ENCODE results near the gene TDRD9.
"Not testable (repeated sequence)": the region's sequence is repeated elsewhere in the genome, so short reads cannot be mapped to it uniquely, and the experiment has no call there.

TDRD9 gene

DNA sequence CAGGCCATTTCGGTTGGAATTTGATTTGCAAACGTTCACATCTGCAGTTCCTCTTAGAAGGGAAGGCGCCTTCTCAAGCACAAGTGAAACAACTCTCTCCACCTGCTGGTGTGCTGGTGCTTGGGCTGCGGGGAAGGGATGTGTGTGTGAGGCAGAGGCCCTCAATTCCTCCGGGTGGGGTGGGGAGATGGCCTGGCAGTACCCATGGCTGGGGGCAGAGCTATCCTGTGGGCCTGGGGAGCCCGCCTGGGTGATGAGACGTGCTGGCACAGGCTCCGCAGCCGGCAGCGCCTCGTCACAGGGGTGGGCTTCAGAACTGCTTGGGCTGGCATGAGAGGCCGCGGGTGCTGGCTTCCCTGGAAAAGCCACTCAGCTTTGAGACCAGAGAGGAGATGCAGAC, 28.9 kb upstream of the TDRD9 start:
- H3K27me3 Mint-ChIP-seq: peaks cover 9% of the 10 kb centered on the region
- no peak overlapping the region for H3K27ac Mint-ChIP-seq
- H3K4me3 Mint-ChIP-seq: no peak overlapping the region
- H3K36me3 Mint-ChIP-seq (ENCODE audit: low read depth): no peaks in the 10 kb centered on the region
- intact Hi-C loops (cut with micrococcal nuclease): no loop called here
- H3K4me1 Mint-ChIP-seq (ENCODE audit: low read depth): peaks cover 5% of the 10 kb centered on the region
- H3K9me3 Mint-ChIP-seq: peaks cover 9% of the 10 kb centered on the region

DNA sequence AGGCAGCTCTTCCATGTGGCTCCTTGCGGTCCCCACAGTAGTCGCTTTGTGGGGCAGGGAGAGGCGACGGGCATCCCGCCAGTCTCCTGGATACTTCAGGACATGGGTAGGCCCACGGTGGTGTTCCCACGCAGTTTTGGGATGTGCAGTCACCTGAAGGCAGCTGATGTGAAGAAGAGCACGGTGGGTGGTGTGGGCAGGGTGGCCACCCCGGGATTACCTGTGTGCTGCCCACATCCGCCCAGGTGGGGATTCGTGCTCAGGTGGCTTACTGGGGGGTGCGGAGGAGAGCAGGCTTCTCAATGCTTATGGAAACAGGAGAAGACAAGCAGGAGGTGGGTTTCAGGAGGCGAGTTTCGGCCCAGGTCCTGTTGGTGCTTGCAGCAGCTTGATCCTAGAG, 28.4 kb upstream of the TDRD9 start:
- Mint-ChIP-seq H3K4me3 (no peak overlapping the region), H3K27me3 (peaks cover 9% of the 10 kb centered on the region), H3K36me3 (ENCODE audit: low read depth) (no peaks in the 10 kb centered on the region), H3K4me1 (ENCODE audit: low read depth) (peaks cover 5% of the 10 kb centered on the region), H3K9me3 (peaks cover 9% of the 10 kb centered on the region), H3K27ac (no peak overlapping the region)
- intact Hi-C loops (cut with micrococcal nuclease): loop anchor here (2.0 kb wide), 1 partner anchor 81 kb away; no protein-coding TSS in a partner anchor

DNA sequence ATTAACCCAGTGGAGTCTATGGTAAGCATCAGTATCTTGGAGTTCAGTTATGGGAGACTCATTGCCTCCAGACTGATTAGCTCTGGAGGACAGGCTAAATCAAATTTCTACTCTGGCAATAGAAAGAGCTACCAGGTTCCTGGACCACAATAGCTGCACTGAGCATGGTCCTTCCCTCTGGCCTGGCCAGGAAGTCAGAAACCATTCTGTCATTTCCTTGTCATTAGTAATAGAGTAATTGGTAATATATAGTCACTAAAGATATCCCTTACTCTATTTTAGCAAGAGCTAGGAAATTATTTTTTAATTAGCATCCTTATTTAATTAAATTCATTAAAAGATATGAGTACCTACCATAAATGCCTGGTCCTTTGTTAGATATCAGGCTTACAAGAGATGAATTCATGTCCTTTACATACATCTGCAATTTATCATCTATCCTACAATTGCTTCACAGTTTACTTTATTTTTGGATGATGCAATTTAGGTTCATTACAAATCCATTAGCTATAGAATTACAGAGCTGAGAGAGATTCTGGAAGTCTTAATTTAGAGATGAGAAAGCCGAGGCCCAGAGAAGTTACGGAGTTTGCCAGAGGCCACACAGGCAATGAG, 23.7 kb upstream of the TDRD9 start:
- intact Hi-C loops (cut with micrococcal nuclease): no loop called here
- Mint-ChIP-seq H3K9me3 (no peaks in the 10 kb centered on the region), H3K4me3 (no peak overlapping the region), H3K27me3 (peaks cover 9% of the 10 kb centered on the region), H3K4me1 (ENCODE audit: low read depth) (peaks cover 14% of the 10 kb centered on the region), H3K36me3 (ENCODE audit: low read depth) (peaks cover 12% of the 10 kb centered on the region), H3K27ac (no peak overlapping the region)

DNA sequence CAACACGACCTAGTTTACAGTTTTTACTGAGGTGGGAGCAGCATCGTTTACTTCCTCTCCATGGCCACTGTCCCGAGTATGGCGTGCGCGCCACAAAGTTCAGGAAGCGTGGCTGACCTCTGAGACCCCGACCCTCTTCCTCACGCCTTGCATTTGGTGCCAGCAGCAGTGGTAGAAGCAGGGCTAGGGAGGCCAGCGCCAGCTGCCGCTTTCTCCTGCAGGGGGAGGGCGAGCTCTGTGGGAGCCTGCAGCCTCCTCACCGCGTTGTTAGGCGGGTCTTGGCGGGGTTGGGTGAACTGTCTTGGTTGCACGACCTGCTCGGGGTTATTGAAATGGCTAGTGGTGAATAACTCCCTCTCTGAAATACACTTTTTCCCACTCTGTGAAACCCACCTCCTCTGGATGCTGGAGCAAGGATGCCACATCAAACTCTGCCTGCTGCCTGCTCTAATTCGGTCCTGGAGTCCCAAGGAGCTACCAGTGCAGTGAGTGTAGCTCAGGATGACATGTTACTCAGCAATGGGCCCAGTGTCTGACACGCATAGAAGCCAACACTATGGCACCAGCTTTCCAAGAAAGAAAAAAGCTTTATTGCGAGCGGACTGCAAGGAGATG, 22.3 kb upstream of the TDRD9 start:
- Mint-ChIP-seq H3K4me3 (no peak overlapping the region), H3K27ac (no peak overlapping the region), H3K36me3 (ENCODE audit: low read depth) (peaks cover 20% of the 10 kb centered on the region), H3K4me1 (ENCODE audit: low read depth) (peaks cover 18% of the 10 kb centered on the region), H3K9me3 (no peaks in the 10 kb centered on the region), H3K27me3 (peaks cover 6% of the 10 kb centered on the region)
- intact Hi-C loops (cut with micrococcal nuclease): no loop called here

DNA sequence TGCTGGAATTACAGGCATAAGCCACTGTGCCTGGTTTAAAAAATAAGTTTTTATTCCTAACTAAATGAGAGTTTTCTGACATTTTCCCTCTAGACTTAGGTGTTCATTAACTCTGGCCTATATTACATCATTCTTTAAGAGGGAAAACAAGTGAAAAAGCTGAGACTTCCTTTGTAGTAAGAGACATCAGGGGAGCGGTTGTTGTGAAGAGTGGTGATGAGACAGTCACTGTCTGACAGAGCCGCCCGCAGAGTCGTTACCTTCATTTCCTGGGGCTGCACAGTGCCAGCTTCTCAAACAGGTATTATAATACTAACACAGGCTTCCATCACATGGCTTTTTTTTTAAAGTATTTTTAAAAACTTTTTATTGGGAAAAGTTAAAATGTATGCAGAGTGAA, 19.7 kb upstream of the TDRD9 start:
- H3K27ac Mint-ChIP-seq: no peak overlapping the region
- peaks cover 43% of the 10 kb centered on the region for H3K36me3 Mint-ChIP-seq (ENCODE audit: low read depth)
- H3K4me1 Mint-ChIP-seq (ENCODE audit: low read depth): peaks cover 14% of the 10 kb centered on the region
- intact Hi-C loops (cut with micrococcal nuclease): no loop called here
- H3K27me3 Mint-ChIP-seq: peaks cover 3% of the 10 kb centered on the region
- no peaks in the 10 kb centered on the region for H3K9me3 Mint-ChIP-seq
- no peak overlapping the region for H3K4me3 Mint-ChIP-seq

DNA sequence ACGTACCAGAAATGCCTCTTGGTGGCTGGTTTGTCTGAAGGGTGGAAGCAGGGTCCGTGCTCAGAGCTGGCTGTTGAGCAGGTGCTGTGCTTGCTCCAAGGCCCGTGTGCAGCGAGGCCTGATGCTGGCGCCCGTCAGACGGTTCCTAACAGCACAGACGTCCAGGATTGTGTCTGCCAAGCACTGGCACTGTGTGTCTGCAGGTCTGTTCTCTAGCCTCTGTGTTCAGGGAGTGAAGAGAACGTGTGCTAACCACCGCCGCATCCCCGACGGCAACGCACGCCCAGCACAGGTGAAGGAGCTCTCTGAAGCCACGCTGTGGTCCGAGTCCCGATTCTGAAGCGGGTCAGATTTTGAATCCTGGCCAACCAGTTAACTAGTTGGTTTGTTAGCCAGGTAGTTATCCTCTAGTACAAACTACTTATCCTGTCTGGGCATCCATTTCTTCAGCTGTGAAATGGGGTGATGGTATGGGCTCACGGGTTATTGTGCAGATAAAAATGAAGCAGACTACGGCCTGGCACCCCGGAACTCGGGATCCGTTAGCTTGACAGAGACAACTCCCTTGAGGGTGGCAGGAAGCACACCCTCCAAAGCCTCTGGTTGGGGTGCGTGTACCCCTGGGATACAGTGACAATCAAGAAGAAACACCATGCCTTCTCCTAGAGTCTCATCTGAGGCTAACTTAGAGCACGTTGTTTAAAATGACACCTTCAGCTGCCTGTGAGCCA, 18.6 kb upstream of the TDRD9 start:
- Mint-ChIP-seq H3K9me3 (no peaks in the 10 kb centered on the region), H3K27ac (no peak overlapping the region), H3K4me1 (ENCODE audit: low read depth) (peaks cover 14% of the 10 kb centered on the region), H3K27me3 (peaks cover 3% of the 10 kb centered on the region), H3K4me3 (no peak overlapping the region), H3K36me3 (ENCODE audit: low read depth) (peaks cover 54% of the 10 kb centered on the region)
- intact Hi-C loops (cut with micrococcal nuclease): loop anchor here (5.0 kb wide), 1 partner anchor 102 kb away; no protein-coding TSS in a partner anchor

DNA sequence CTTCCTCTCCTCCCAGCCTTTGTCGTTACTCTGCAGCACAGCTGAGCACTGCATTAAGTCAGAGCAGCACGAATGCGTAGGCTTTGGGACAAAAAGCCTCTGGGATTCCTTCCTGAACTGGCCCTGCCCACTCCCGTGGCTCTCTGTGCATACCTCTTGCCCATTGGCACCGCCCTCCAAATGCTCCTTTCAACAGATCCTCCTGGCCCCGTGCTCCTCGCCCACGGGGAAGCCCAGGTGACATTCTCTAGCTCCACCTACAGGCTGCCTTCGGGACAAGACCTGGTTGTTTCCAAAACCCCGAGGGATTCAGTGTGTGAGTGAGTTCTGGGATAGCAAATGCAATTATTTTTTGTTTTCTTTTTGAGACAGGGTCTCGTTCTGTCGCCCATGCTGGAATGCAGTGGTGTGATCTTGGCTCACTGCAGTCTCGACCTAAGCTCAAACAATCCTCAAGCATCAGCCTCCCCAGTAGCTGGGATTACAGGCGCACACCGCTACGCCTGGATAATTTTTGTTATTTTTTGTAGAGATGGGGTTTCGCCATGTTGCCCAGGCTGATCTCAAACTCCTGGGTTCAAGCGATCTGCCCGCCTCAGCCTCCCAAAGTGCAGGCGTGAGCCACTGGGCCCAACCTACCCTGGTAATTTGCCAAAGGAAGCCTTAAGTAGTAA, 17.9 kb upstream of the TDRD9 start:
- intact Hi-C loops (cut with micrococcal nuclease): loop anchor here (5.0 kb wide), 1 partner anchor 103 kb away; no protein-coding TSS in a partner anchor
- peak overlapping the region; percentile 11 for H3K4me3 Mint-ChIP-seq
- peaks cover 3% of the 10 kb centered on the region for H3K27me3 Mint-ChIP-seq
- peaks cover 14% of the 10 kb centered on the region for H3K4me1 Mint-ChIP-seq (ENCODE audit: low read depth)
- H3K36me3 Mint-ChIP-seq (ENCODE audit: low read depth): peaks cover 61% of the 10 kb centered on the region
- H3K27ac Mint-ChIP-seq: no peak overlapping the region
- no peaks in the 10 kb centered on the region for H3K9me3 Mint-ChIP-seq

DNA sequence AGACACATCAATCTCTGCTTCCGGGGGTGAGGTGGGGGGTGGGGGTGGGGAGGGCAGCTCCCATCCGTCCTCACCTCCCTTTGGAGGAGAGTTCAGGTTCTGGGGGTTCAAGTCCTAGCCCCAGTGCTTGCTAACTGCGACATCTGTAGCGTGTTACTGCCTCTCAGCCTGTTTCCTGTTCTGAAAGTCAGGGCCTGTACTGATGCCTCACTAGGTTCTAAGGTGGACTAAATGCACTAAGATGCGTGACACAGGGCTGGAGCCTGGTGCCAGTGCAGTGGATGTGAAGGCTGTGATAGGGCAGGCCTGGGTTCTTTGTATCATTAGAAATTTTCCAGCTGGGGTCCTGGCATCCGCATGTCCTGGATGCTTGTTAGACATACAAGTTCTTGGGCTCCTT, 17.3 kb upstream of the TDRD9 start:
- intact Hi-C loops (cut with micrococcal nuclease): loop anchor here (5.0 kb wide), 1 partner anchor 104 kb away; no protein-coding TSS in a partner anchor
- Mint-ChIP-seq H3K27me3 (no peaks in the 10 kb centered on the region), H3K4me1 (ENCODE audit: low read depth) (peaks cover 14% of the 10 kb centered on the region), H3K27ac (no peak overlapping the region), H3K9me3 (no peaks in the 10 kb centered on the region), H3K4me3 (no peak overlapping the region), H3K36me3 (ENCODE audit: low read depth) (peaks cover 67% of the 10 kb centered on the region)

DNA sequence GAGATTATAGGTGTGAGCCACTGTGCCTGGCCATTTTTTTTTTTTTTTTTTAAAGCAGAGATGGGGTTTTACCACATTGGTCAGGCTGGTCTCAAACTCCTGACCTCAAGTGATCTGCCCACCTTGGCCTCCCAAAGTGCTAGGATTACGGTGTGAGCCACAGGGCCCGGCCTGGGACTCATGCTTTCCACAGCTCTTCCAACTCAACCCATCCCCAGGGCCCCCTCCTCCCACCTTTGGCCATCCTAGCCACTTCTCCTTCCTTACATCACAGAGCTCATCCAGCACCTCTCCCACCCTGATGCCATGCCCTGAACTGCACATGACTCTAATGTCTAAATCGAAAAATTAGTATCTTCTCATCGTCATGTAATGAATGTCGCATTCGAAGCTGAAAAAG, 12.6 kb upstream of the TDRD9 start:
- Mint-ChIP-seq H3K36me3 (ENCODE audit: low read depth) (peaks cover 76% of the 10 kb centered on the region), H3K27ac (no peak overlapping the region), H3K27me3 (no peaks in the 10 kb centered on the region), H3K9me3 (no peaks in the 10 kb centered on the region), H3K4me3 (no peak overlapping the region), H3K4me1 (ENCODE audit: low read depth) (peaks cover 20% of the 10 kb centered on the region)
- intact Hi-C loops (cut with micrococcal nuclease): no loop called here

DNA sequence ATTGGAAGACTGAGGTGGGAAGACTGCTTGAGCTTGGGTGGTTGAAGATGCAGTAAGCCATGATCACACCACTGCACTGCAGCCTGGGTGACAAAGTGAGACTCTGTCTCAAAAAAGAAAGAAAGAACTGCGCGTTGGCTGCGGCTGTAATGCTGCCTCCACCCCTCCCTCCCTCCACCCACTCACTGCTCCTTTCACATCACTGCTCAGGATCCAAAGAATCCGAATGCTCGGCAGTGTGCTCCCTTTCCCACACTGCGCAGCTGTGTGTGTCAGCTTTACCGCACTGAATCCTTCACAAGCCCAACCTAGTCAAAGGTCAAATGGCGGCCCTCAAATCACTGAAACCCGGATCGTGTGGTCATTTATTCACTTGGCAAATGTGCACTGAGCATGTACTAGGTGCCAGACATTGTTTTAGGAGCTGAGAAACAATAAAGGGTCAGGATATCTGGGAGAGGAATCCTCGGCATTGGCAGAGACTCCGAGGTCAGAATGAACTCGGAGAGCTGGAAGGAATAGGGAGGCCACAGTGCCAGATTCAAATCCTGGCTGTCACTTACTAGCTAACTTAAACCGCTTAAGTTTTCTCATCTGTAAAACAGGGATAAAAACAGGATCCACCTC, 11.5 kb upstream of the TDRD9 start:
- peaks cover 78% of the 10 kb centered on the region for H3K36me3 Mint-ChIP-seq (ENCODE audit: low read depth)
- H3K9me3 Mint-ChIP-seq: no peaks in the 10 kb centered on the region
- peaks cover 24% of the 10 kb centered on the region for H3K4me1 Mint-ChIP-seq (ENCODE audit: low read depth)
- H3K4me3 Mint-ChIP-seq: no peak overlapping the region
- H3K27ac Mint-ChIP-seq: no peak overlapping the region
- intact Hi-C loops (cut with micrococcal nuclease): no loop called here
- no peaks in the 10 kb centered on the region for H3K27me3 Mint-ChIP-seq

DNA sequence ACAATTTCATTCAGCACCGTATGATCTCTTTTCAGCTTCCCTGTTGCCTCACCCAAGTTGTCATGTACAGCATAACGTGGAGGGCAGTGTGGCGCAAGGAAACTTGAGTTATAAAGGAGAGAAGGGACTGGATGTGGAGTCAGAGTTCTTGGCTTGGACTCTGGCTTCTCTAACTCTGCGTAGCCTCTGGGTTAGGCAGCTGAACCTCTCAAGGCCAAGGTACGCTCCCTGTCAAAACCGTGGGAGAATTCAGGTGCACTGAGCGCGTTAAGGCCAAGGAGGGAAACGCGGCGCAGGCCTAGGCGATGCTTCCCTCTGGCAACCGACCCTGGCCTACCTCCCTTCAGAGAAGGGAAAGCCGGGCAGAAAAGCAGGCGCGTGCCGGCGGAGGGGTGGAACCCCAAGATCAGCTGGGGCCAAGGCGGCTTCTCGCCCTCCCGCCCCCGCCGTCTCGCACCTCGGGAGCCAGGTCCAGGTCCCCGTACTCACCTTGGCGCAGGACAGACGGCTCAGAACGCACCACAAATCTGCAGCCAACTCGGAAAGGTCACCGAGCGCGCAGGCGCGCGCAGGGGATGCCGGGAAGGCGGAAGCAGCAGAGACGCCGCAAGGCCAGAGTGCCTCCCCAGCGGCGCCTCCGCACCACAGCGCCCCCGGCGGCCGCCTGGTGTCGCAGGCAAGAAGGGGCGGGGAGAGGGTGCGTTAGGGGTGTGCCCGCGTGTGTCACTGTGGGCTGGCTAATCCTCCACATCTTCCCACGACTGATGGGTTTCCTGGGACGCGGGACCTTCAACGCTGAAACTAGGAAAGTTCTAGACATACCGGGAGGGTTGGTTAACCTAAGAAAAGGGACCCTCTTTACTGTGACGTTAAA, 7.0 kb upstream of the TDRD9 start:
- Mint-ChIP-seq H3K9me3 (no peaks in the 10 kb centered on the region), H3K4me3 (peak overlapping the region; percentile 91), H3K36me3 (ENCODE audit: low read depth) (peaks cover 34% of the 10 kb centered on the region), H3K27me3 (no peaks in the 10 kb centered on the region), H3K27ac (peak overlapping the region; percentile 89), H3K4me1 (ENCODE audit: low read depth) (peaks cover 37% of the 10 kb centered on the region)
- intact Hi-C loops (cut with micrococcal nuclease): no loop called here

DNA sequence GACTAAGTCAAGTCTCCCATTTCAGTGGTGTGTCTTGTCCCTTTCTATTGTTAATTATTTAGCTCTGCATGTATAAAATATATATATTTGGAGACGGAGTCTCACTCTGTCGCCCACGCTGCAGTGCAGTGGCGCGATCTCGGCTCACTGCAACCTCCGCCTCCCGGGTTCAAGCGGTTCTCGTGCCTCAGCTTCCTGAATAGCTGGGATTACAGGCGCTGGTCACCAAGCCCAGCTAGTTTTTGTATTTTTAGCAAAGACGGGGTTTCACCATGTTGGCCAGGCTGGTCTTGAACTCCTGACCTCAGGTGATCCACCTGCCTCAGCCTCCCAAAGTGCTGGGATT, 6.4 kb upstream of the TDRD9 start:
- Mint-ChIP-seq H3K4me3 (peak overlapping the region; percentile 91), H3K4me1 (ENCODE audit: low read depth) (peaks cover 37% of the 10 kb centered on the region), H3K36me3 (ENCODE audit: low read depth) (peaks cover 27% of the 10 kb centered on the region)
- H3K27me3 Mint-ChIP-seq; H3K27ac Mint-ChIP-seq; intact Hi-C loops (cut with micrococcal nuclease); H3K9me3 Mint-ChIP-seq: not testable (repeated sequence)

DNA sequence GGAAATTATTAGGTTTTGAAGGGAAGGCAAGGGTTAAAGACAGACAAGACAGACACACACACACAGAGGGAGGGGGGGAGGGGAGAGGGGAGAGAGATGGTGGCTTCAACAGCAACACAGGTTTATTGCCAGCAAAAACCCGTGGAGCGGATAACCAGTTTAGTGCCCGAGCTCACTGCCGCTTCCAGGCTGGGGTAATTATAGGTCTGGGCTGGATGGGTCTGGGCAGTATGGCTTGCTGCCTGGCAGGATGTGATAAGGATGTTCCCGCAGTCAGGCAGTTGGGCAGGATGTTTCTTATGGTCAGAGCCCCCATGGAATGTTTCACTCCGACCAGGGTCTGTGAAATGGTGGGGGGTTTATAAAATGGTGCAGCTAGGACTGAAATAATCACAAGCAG, 4.4 kb upstream of the TDRD9 start:
- H3K4me3 Mint-ChIP-seq: no peak overlapping the region
- no peaks in the 10 kb centered on the region for H3K27me3 Mint-ChIP-seq
- intact Hi-C loops (cut with micrococcal nuclease): no loop called here
- H3K36me3 Mint-ChIP-seq (ENCODE audit: low read depth): peaks cover 10% of the 10 kb centered on the region
- peaks cover 31% of the 10 kb centered on the region for H3K4me1 Mint-ChIP-seq (ENCODE audit: low read depth)
- H3K27ac Mint-ChIP-seq: no peak overlapping the region
- H3K9me3 Mint-ChIP-seq: no peaks in the 10 kb centered on the region
